Hepatocyte (in vitro differentiated cells): ENCODE results near the gene CNOT6L. TPM values are rescaled to one million over a fixed set of nuclear protein-coding genes. Genes with fewer than 3 reads are reported as not detected.
A peak's percentile ranks its signal among the peaks of the same experiment; 100 is the strongest.

Experiments used
- DNase-seq: peaks from one replicate; pipeline ENCODE4 v3.0.0-alpha.2; 2016; ENCODE audit warnings: low spot score
- H2AFZ ChIP-seq: fragments of 200-600 bp; sonication (generic); 2 replicates; pipeline ENCODE4 v1.6.0; 2016; ENCODE audit warnings: antibody characterized with exemption, mild to moderate bottlenecking
- H3K27ac ChIP-seq: fragments of 200-600 bp; sonication (generic); 2 replicates; pipeline ENCODE4 v1.5.1; 2016; ENCODE audit warnings: mild to moderate bottlenecking
- H3K27me3 ChIP-seq: fragments of 200-600 bp; sonication (generic); 2 replicates; pipeline ENCODE4 v1.6.1; 2016
- H3K36me3 ChIP-seq: fragments of 200-600 bp; sonication (generic); replicated peaks from 2 replicates; pipeline ENCODE4 v1.5.1; 2016; ENCODE audit warnings: low read depth; ENCODE audit not compliant: insufficient read depth
- H3K4me1 ChIP-seq: fragments of 200-600 bp; sonication (generic); 2 replicates; pipeline ENCODE4 v1.5.1; 2016; ENCODE audit warnings: mild to moderate bottlenecking, moderate library complexity; ENCODE audit not compliant: insufficient read depth
- H3K4me2 ChIP-seq: fragments of 200-600 bp; sonication (generic); 2 replicates; pipeline ENCODE4 v1.6.0; 2016
- H3K4me3 ChIP-seq: fragments of 200-600 bp; sonication (generic); 2 replicates; pipeline ENCODE4 v1.5.1; 2016; ENCODE audit warnings: mild to moderate bottlenecking
- H3K79me2 ChIP-seq: fragments of 200-600 bp; sonication (generic); 2 replicates; pipeline ENCODE4 v1.6.0; 2017; ENCODE audit warnings: mild to moderate bottlenecking
- H3K9me2 ChIP-seq: fragments of 200-600 bp; sonication (generic); replicated peaks from 2 replicates; pipeline ENCODE4 v1.6.0; 2017; ENCODE audit warnings: mild to moderate bottlenecking; ENCODE audit not compliant: insufficient read depth
- H3K9me3 ChIP-seq: fragments of 200-600 bp; sonication (generic); 2 replicates; pipeline ENCODE4 v1.5.1; 2016; ENCODE audit warnings: low read depth, mild to moderate bottlenecking
- H4K20me1 ChIP-seq: fragments of 200-600 bp; sonication (generic); 2 replicates; pipeline ENCODE4 v1.6.0; 2016; ENCODE audit warnings: mild to moderate bottlenecking; ENCODE audit not compliant: insufficient read depth, poor library complexity, severe bottlenecking
- CTCF ChIP-seq: fragments of 200-600 bp; sonication (generic); IDR thresholded peaks from 2 replicates; pipeline ENCODE4 v1.5.1; 2016; ENCODE audit warnings: antibody characterized with exemption, mild to moderate bottlenecking; ENCODE audit not compliant: poor library complexity
- EZH2 ChIP-seq: fragments of 200-600 bp; sonication (generic); IDR thresholded peaks from 2 replicates; pipeline ENCODE4 v1.6.1; 2016; ENCODE audit warnings: antibody characterized with exemption, mild to moderate bottlenecking, borderline replicate concordance
- EZH2phosphoT487 ChIP-seq: fragments of 200-600 bp; sonication (generic); IDR thresholded peaks from one replicate; pipeline ENCODE4 v1.6.1; 2018; ENCODE audit warnings: antibody characterized with exemption, mild to moderate bottlenecking, low read depth, moderate library complexity; ENCODE audit not compliant: unreplicated experiment, severe bottlenecking
- WGBS: methylation state at CpG from one replicate; pipeline ENCODE4 v1.1.6; 2016; ENCODE audit warnings: low lambda C conversion rate; ENCODE audit errors: missing lambda C conversion rate; 5-methylcytosine and 5-hydroxymethylcytosine counted together
- polyA plus RNA-seq: library from polyadenylated mRNA; unstranded; fragments of >200 nt; fragmentation: Nextera tagmentation; extraction: Ambion mirVana; gene quantifications from 2 replicates; pipeline ENCODE4 v1.2.1, GENCODE V29; 2016
- total RNA-seq: library from RNA; depleted of rRNA; stranded (reverse); fragments of >200 nt; gene quantifications from 2 replicates; pipeline ENCODE4 v1.2.3, GENCODE V29; 2014

CNOT6L gene
- total and polyA plus RNA-seq, 2 experiments from 2014 or later: 7.7 to 20.4 TPM

DNA sequence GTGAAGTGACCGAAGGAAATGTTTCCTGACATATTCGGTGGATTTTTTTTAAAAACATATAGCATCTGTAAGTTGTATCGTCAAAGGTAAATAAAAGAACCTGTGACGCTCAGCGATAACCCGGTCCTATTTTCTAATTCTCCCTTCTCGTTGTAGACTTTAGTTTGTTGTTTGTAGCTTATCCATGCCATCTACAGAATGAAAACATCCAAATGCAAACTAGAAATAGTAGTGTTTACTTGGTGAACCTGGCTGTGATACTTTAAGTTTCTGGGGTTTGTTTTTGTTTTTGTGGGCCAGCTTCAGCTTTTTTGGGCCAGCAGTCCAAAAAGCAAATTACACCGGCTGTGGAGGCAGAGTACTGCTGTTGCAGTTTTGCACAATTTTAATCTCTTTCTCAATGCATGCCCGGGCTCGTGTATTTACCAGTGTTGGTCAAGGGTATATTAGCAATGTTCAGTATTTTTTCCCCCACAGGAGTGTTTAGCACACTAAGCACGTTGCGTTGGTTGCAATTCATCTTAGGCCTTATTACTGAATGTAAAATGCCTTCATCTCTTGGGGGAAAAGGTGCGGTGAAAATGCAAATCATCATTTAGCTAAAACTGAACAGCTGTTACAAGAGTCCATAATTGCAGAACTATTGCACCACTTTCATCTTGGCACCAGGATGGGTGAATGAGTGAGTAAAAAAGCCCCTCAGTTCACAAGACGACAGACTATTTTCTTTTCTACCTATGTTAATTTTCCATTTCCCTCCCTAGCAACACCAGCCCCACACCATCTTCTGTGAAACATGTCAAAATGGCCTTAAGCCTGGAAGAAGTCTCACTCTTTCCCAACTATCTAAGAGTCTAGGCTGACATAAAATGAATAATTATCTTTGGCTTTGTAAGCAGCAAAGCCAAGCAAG lies 1.7 kb upstream of the CNOT6L start:
- Histone ChIP-seq H3K27me3 (no peaks in the 10 kb centered on the region), H3K79me2 (peaks cover 20% of the 10 kb centered on the region), H2AFZ (peak overlapping the region; percentile 85), H3K9me3 (no peaks in the 10 kb centered on the region), H3K4me3 (peak overlapping the region; percentile 99), H3K4me2 (peak overlapping the region; percentile 85), H4K20me1 (peaks cover 12% of the 10 kb centered on the region), H3K9me2 (no peaks in the 10 kb centered on the region), H3K27ac (peak overlapping the region; percentile 98), H3K4me1 (peaks cover 12% of the 10 kb centered on the region), H3K36me3 (no peaks in the 10 kb centered on the region)
- TF ChIP-seq CTCF (no peak), EZH2 (no peak), EZH2phosphoT487 (no peak)
- peak; percentile 11 for DNase-seq
- WGBS: 25% methylated on average over 14 of the region's 14 CpGs

- peaks cover 12% of the 10 kb centered on the region for H3K4me1 ChIP-seq
- no peaks in the 10 kb centered on the region for H3K9me2 ChIP-seq
- H3K4me3 ChIP-seq: peak overlapping the region; percentile 99
- peaks cover 28% of the 10 kb centered on the region for H3K79me2 ChIP-seq
- H4K20me1 ChIP-seq: peaks cover 21% of the 10 kb centered on the region
- TF ChIP-seq CTCF: no peak
- no peak for TF ChIP-seq EZH2phosphoT487
- TF ChIP-seq EZH2: no peak
- H3K27ac ChIP-seq: peak overlapping the region; percentile 98
- no peaks in the 10 kb centered on the region for H3K27me3 ChIP-seq
- H3K4me2 ChIP-seq: peak overlapping the region; percentile 85
- H3K36me3 ChIP-seq: no peaks in the 10 kb centered on the region
- H3K9me3 ChIP-seq: no peaks in the 10 kb centered on the region
- H2AFZ ChIP-seq: peak overlapping the region; percentile 85
- DNase-seq: peak; percentile 97
- WGBS: 2% methylated on average over 53 of the region's 81 CpGs
Measured at GRCh38 chr4:77819843-77820648, 878 bp upstream of the CNOT6L start.

DNA sequence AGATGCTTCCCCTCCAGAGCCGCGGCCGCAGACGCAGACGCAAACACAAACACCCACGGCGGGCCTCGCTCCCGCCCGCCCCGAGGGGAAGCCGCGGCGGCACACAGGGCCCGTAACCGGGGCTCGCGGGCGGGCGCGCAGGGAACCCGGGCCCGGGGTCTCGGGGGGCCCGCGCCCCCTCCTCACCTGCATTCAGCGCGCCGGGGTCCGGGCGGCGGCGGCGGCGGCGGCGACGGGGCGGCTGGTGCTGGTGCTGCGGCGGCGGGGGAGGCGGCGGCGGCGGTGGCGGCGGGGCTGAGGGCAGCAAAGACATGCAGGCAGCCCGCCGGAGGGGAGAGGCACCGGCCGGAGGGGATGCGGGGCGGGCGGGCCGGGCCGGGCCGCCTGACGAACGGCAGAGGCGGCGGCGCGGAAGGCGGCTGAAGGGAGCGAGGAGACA lies 255 bp upstream of the CNOT6L start:
- H3K4me1 ChIP-seq: peaks cover 14% of the 10 kb centered on the region
- WGBS: 3% methylated on average over 12 of the region's 66 CpGs
- H3K36me3 ChIP-seq: no peaks in the 10 kb centered on the region
- H3K9me3 ChIP-seq: no peaks in the 10 kb centered on the region
- H4K20me1 ChIP-seq: peaks cover 27% of the 10 kb centered on the region
- H3K27ac ChIP-seq: peak overlapping the region; percentile 98
- H3K4me3 ChIP-seq: peak overlapping the region; percentile 99
- TF ChIP-seq EZH2: no peak
- TF ChIP-seq CTCF: no peak
- no peak for TF ChIP-seq EZH2phosphoT487
- no peaks in the 10 kb centered on the region for H3K9me2 ChIP-seq
- peak overlapping the region; percentile 85 for H3K4me2 ChIP-seq
- peak; percentile 81 for DNase-seq
- H3K79me2 ChIP-seq: peaks cover 35% of the 10 kb centered on the region
- no peaks in the 10 kb centered on the region for H3K27me3 ChIP-seq
- peak overlapping the region; percentile 93 for H2AFZ ChIP-seq
